CD4-positive, CD25-positive, alpha-beta regulatory T cell (primary cell): ENCODE measurements around the gene GPRIN1. TPM values are rescaled to one million over a fixed set of nuclear protein-coding genes. Genes with fewer than 3 reads are reported as not detected.

Source experiments
- ATAC-seq, 2 donors: fragments of 150-1000 bp; cut with Tn5 transposase; one replicate each; pipeline ENCODE4 v1.10.0; 2021; ENCODE audit warnings: low read depth in 2 of 2, moderate number of reproducible peaks in 2 of 2, moderate library complexity in 1 of 2
- DNase-seq, 3 donors: peaks; one replicate each; pipeline versions ENCODE4 v3.0.0 to v3.0.0-alpha.2; 2012 to 2022; ENCODE audit warnings: mixed read lengths in 1 of 3
- H3K27ac ChIP-seq: one replicate; pipeline ENCODE4 v1.7.0; 2013; ENCODE audit warnings: mild to moderate bottlenecking, low read length; ENCODE audit not compliant: insufficient read depth, poor library complexity, severe bottlenecking
- H3K27me3 ChIP-seq: one replicate; pipeline ENCODE4 v1.7.0; 2013; ENCODE audit warnings: low read length; ENCODE audit not compliant: control insufficient read depth, insufficient read depth
- H3K36me3 ChIP-seq: one replicate; pipeline ENCODE4 v1.7.0; 2013; ENCODE audit warnings: mild to moderate bottlenecking, low read length, moderate library complexity; ENCODE audit not compliant: control insufficient read depth, insufficient read depth
- H3K4me1 ChIP-seq: 2 replicates; pipeline ENCODE4 v1.7.0; 2013; ENCODE audit warnings: mild to moderate bottlenecking, low read length; ENCODE audit not compliant: insufficient read depth, control insufficient read depth, poor library complexity, severe bottlenecking
- H3K4me3 ChIP-seq: one replicate; pipeline ENCODE4 v1.7.0; 2013; ENCODE audit warnings: low read depth, mild to moderate bottlenecking, low read length, moderate library complexity
- H3K9me3 ChIP-seq, 2 experiments: 1 replicate in 1 of 2; 2 replicates in 1 of 2; pipeline ENCODE4 v1.7.0; 2013; ENCODE audit warnings: low read length in 2 of 2, mild to moderate bottlenecking in 1 of 2, moderate library complexity in 1 of 2; ENCODE audit not compliant: control insufficient read depth in 2 of 2
- H3K27ac Mint-ChIP-seq, 3 donors: one replicate each; pipeline ENCODE4 v1.8.0; 2020 to 2022; ENCODE audit warnings: mild to moderate bottlenecking in 3 of 3, mixed read lengths in 3 of 3, moderate library complexity in 2 of 3
- H3K27me3 Mint-ChIP-seq: one replicate; pipeline ENCODE4 v1.8.0; 2022; ENCODE audit warnings: mild to moderate bottlenecking, mixed read lengths
- H3K36me3 Mint-ChIP-seq: one replicate; pipeline ENCODE4 v1.8.0; 2020; ENCODE audit warnings: mixed read lengths
- H3K4me1 Mint-ChIP-seq, 4 donors: one replicate each; pipeline ENCODE4 v1.8.0; 2020 to 2022; ENCODE audit warnings: mixed read lengths in 4 of 4, mild to moderate bottlenecking in 1 of 4
- H3K4me3 Mint-ChIP-seq, 4 donors: one replicate each; pipeline ENCODE4 v1.8.0; 2020 to 2022; ENCODE audit warnings: mild to moderate bottlenecking in 4 of 4, mixed read lengths in 4 of 4, moderate library complexity in 3 of 4
- H3K9me3 Mint-ChIP-seq, 7 donors: one replicate each; pipeline ENCODE4 v1.8.0; 2020 to 2022; ENCODE audit warnings: mixed read lengths in 7 of 7, mild to moderate bottlenecking in 3 of 7, moderate library complexity in 2 of 7
- polyA plus RNA-seq, 4 donors: library from polyadenylated mRNA; unstranded; fragments of 300-500 nt; fragmentation: Illumina TruSeq; gene quantifications; one replicate each; pipeline ENCODE4 v1.2.3, GENCODE V29; 2021
- total RNA-seq: library from RNA; stranded (reverse); gene quantifications from one replicate; pipeline ENCODE4 v1.2.3, GENCODE V29; 2022

The GPRIN1 gene
- total and polyA plus RNA-seq, 5 donors from 2014 or later: 0.24 to 1.9 (median 0.71) TPM

- H3K4me1 Mint-ChIP-seq: peaks cover 0 to 19% (median 6%) of the 10 kb centered on the region in 4 donors
Measured at GRCh38 chr5:176642675-176643490, 32.9 kb upstream of the GPRIN1 start.

GRCh38 chr5:176640616-176641015 is 30.7 kb upstream of the GPRIN1 start:
- Mint-ChIP-seq H3K27me3 (peaks cover 5% of the 10 kb centered on the region), H3K9me3 (peaks cover 0 to 1% (median 0%) of the 10 kb centered on the region in 7 donors), H3K4me3 (no peak overlapping the region), H3K36me3 (no peaks in the 10 kb centered on the region), H3K27ac (no peak overlapping the region), H3K4me1 (peaks cover 0 to 3% (median 0%) of the 10 kb centered on the region in 4 donors)
- H3K4me1 ChIP-seq: no peaks in the 10 kb centered on the region
- DNase-seq (no peak), ATAC-seq (no peak)
- H3K27ac ChIP-seq: no peak overlapping the region
- no peaks in the 10 kb centered on the region for H3K27me3 ChIP-seq
- no peaks in the 10 kb centered on the region for H3K36me3 ChIP-seq
- H3K4me3 ChIP-seq: no peak overlapping the region
- H3K9me3 ChIP-seq: peaks cover 0 to under 1% of the 10 kb centered on the region in 2 experiments

More at GRCh38 chr5:176642675-176643490, 32.9 kb upstream of the GPRIN1 start:
- Mint-ChIP-seq H3K9me3 (no peaks in the 10 kb centered on the region), H3K27me3 (peaks cover 5% of the 10 kb centered on the region), H3K4me3 (no peak overlapping the region), H3K36me3 (no peaks in the 10 kb centered on the region), H3K27ac (no peak overlapping the region)
- H3K4me3 ChIP-seq: no peak overlapping the region
- no peaks in the 10 kb centered on the region for H3K9me3 ChIP-seq
- H3K4me1 ChIP-seq: peaks cover 17% of the 10 kb centered on the region
- H3K36me3 ChIP-seq: no peaks in the 10 kb centered on the region
- ATAC-seq (no peak), DNase-seq (no peak)
- no peak overlapping the region for H3K27ac ChIP-seq
- no peaks in the 10 kb centered on the region for H3K27me3 ChIP-seq

GRCh38 chr5:176639981-176640380 is 30.0 kb upstream of the GPRIN1 start:
- no peak overlapping the region for H3K4me3 Mint-ChIP-seq
- H3K4me1 Mint-ChIP-seq: peaks cover 0 to 2% (median 0%) of the 10 kb centered on the region in 4 donors
- H3K9me3 ChIP-seq: peaks cover 0 to 1% of the 10 kb centered on the region in 2 experiments
- H3K4me3 ChIP-seq: no peak overlapping the region
- DNase-seq: no peak
- no peak overlapping the region for H3K27ac ChIP-seq
- H3K27me3 ChIP-seq: peaks cover 4% of the 10 kb centered on the region
- H3K36me3 ChIP-seq: no peaks in the 10 kb centered on the region
- no peak for ATAC-seq
- no peaks in the 10 kb centered on the region for H3K4me1 ChIP-seq
- no peak overlapping the region for H3K27ac Mint-ChIP-seq
- H3K9me3 Mint-ChIP-seq: peaks cover 0 to 3% (median 0%) of the 10 kb centered on the region in 7 donors
- peaks cover 5% of the 10 kb centered on the region for H3K27me3 Mint-ChIP-seq
- H3K36me3 Mint-ChIP-seq: no peaks in the 10 kb centered on the region

GRCh38 chr5:176639208-176639607 is 29.3 kb upstream of the GPRIN1 start:
- Histone ChIP-seq H3K4me1 (no peaks in the 10 kb centered on the region), H3K4me3 (no peak overlapping the region), H3K9me3 (peaks cover 0 to 1% of the 10 kb centered on the region in 2 experiments), H3K27me3 (peaks cover 6% of the 10 kb centered on the region), H3K27ac (no peak overlapping the region), H3K36me3 (no peaks in the 10 kb centered on the region)
- no peak overlapping the region for H3K27ac Mint-ChIP-seq
- H3K4me1 Mint-ChIP-seq: no peaks in the 10 kb centered on the region
- H3K9me3 Mint-ChIP-seq: peaks cover 0 to 3% (median 0%) of the 10 kb centered on the region in 7 donors
- no peak for ATAC-seq
- DNase-seq: no peak
- H3K4me3 Mint-ChIP-seq: peak overlapping the region in 1 of 4 donors; percentile 85
- H3K27me3 Mint-ChIP-seq: peaks cover 9% of the 10 kb centered on the region
- no peaks in the 10 kb centered on the region for H3K36me3 Mint-ChIP-seq

GRCh38 chr5:176638437-176638836 is 28.5 kb upstream of the GPRIN1 start:
- Histone ChIP-seq H3K36me3 (no peaks in the 10 kb centered on the region), H3K27ac (no peak overlapping the region), H3K4me1 (no peaks in the 10 kb centered on the region), H3K4me3 (no peak overlapping the region), H3K9me3 (peaks cover 0 to 1% of the 10 kb centered on the region in 2 experiments), H3K27me3 (peaks cover 13% of the 10 kb centered on the region)
- no peak overlapping the region for H3K4me3 Mint-ChIP-seq
- DNase-seq (no peak), ATAC-seq (no peak)
- no peaks in the 10 kb centered on the region for H3K36me3 Mint-ChIP-seq
- peaks cover 17% of the 10 kb centered on the region for H3K27me3 Mint-ChIP-seq
- no peak overlapping the region for H3K27ac Mint-ChIP-seq
- H3K9me3 Mint-ChIP-seq: peaks cover 0 to 6% (median 0%) of the 10 kb centered on the region in 7 donors
- peaks cover 0 to 3% (median 0%) of the 10 kb centered on the region in 4 donors for H3K4me1 Mint-ChIP-seq

GRCh38 chr5:176637556-176637955 is 27.6 kb upstream of the GPRIN1 start:
- peaks cover 0 to 1% of the 10 kb centered on the region in 2 experiments for H3K9me3 ChIP-seq
- H3K4me3 ChIP-seq: no peak overlapping the region
- H3K4me1 ChIP-seq: no peaks in the 10 kb centered on the region
- H3K36me3 ChIP-seq: no peaks in the 10 kb centered on the region
- no peak for DNase-seq
- H3K27ac ChIP-seq: no peak overlapping the region
- Mint-ChIP-seq H3K4me1 (peaks cover 0 to 3% (median 0%) of the 10 kb centered on the region in 4 donors), H3K27ac (no peak overlapping the region), H3K36me3 (no peaks in the 10 kb centered on the region), H3K9me3 (peaks cover 0 to 6% (median 0%) of the 10 kb centered on the region in 7 donors), H3K27me3 (peaks cover 24% of the 10 kb centered on the region), H3K4me3 (no peak overlapping the region)
- no peak for ATAC-seq
- peaks cover 18% of the 10 kb centered on the region for H3K27me3 ChIP-seq

- no peak for ATAC-seq
- Mint-ChIP-seq H3K4me1 (peaks cover 0 to 3% (median 0%) of the 10 kb centered on the region in 4 donors), H3K27ac (no peak overlapping the region), H3K4me3 (no peak overlapping the region), H3K27me3 (peaks cover 35% of the 10 kb centered on the region), H3K9me3 (peaks cover 0 to 6% (median 0%) of the 10 kb centered on the region in 7 donors), H3K36me3 (no peaks in the 10 kb centered on the region)
- no peak for DNase-seq
- H3K27ac ChIP-seq: no peak overlapping the region
- peaks cover 0 to 1% of the 10 kb centered on the region in 2 experiments for H3K9me3 ChIP-seq
- H3K27me3 ChIP-seq: peaks cover 23% of the 10 kb centered on the region
- no peak overlapping the region for H3K4me3 ChIP-seq
- no peaks in the 10 kb centered on the region for H3K36me3 ChIP-seq
- H3K4me1 ChIP-seq: no peaks in the 10 kb centered on the region
Measured at GRCh38 chr5:176636426-176636825, 26.5 kb upstream of the GPRIN1 start.
